Renal pelvis (tissue), 4 donors: Measurements from ENCODE around the gene TXNRD1. TPM values are rescaled to one million over a fixed set of nuclear protein-coding genes. Genes with fewer than 3 reads are reported as not detected.
"Not testable (repeated sequence)": the region's sequence is repeated elsewhere in the genome, so short reads cannot be mapped to it uniquely, and the experiment has no call there.

Experiments
- DNase-seq: peaks from one replicate; pipeline ENCODE4 v3.0.0-alpha.2; 2013
- polyA plus RNA-seq, 3 donors: library from polyadenylated mRNA; unstranded; fragments of 120-200 nt; gene quantifications; one replicate each; pipeline ENCODE4 v1.2.1, GENCODE V29; 2013; ENCODE audit not compliant: insufficient read length in 3 of 3

The TXNRD1 gene
- polyA plus RNA-seq, 3 donors: 60.2 to 61.5 (median 61.4) TPM

DNA sequence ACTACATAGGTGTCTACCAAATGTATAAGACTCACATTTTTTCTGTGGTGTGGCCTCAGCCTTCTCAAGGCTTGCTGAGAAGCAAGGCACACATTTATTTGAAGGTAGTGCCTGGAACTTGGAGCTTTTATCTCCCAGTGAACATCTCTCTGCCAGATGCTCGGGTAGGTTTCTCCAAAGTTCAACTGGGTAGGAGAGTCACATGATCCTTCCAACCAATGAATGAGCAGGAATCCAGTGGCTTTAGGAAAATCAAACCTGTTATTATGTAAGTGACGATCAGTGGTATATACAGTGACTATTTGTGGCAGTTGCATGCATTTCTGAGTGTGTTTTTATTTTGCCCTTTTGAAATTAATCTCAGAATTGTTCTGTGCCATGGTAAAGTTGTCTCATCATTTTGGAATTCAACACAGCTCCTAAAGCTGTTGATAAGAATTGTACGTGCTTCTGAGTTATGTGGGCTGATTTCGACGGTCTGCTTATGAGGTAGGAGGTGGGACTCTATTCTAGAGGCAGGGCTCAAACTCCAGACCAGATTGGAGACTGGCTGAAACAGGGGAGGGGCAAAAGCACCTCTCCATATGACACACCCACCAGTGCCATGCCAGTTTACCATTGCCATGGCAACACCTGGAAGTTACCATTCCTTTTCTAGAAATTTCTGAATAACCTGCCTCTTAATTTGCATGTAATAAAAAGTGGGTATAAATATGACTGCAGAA lies 145.6 kb downstream of the TXNRD1 start:
- no peak for DNase-seq

DNA sequence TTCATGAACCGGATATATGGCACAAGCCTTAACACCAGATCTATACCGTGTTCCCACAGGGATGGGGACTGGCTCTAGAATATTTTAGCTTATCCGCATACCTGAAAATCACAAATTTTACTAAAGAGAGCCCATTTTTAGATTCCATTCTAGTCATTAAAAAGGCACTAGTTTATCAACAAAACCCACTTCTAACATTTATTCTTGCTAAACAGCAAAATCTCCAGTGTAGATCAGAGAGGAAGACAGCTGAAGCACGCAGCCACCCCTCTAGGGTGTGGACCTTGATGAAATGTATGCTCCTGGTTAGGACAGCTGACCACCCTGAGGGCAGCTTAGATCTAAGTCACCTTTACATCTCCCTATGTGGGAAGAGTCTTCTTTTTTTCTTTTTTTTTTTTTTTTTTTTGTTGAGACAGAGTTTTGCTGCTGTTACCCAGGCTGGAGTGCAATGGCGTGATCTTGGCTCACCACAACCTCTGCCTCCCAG lies 150.4 kb downstream of the TXNRD1 start:
- DNase-seq: no peak

DNA sequence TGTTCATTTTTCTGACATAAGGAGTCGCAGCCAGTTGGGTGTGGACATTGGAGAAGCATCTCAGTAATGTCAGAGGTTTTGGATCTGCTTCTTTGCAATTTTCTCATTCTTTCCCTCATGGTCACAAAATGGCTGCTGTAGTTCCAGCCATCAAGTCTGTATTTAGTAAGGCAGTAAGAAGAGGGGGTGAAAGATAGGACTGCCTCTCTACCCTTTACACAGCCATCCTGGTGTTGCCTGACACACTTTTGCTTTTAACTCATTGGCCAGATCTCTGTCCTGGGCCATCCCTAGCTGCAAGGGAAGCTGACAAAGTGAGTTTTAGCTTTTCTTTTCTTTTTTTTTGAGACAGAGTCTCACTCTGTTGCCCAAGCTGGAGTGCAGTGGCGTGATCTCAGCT lies 154.1 kb downstream of the TXNRD1 start:
- no peak for DNase-seq

DNA sequence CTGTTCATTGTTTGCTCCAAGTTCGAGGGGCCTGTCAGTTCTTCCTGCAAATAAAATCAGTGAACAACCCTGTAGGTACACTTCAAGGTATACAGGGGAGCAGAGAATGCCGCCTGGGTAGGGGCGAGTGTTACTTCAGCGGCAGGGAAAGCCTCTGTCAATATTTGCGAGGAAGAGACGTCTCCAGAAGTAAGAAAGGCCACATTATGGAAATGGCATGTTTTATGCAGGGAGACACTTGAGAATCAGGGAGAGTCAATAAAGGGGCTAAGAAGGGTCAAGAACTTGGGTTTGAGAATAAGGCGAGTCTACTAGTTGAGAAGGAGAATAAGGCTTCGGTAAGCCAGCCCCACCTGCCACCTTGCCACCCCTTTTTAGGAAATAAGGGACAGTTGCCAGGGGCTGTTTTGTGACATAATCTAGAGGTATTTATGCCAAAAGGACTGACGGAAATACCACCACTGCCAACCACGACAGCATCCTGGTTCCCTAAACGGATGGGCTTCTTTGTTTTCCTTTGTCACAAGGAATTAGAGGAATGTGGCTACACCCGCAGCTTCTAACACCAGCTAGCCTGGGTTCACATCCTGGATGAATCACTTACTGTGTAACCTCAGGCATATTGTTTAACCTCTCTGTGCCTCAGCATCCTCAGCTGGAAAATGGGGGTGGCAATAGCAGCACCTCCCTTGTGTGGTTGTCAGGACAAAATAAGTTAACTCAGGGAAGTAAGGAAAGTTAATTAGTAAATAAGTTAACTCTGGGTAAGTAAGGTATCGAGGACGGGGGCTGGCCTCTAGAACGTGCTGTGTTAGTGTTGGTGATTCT lies 155.7 kb downstream of the TXNRD1 start:
- DNase-seq: no peak

DNA sequence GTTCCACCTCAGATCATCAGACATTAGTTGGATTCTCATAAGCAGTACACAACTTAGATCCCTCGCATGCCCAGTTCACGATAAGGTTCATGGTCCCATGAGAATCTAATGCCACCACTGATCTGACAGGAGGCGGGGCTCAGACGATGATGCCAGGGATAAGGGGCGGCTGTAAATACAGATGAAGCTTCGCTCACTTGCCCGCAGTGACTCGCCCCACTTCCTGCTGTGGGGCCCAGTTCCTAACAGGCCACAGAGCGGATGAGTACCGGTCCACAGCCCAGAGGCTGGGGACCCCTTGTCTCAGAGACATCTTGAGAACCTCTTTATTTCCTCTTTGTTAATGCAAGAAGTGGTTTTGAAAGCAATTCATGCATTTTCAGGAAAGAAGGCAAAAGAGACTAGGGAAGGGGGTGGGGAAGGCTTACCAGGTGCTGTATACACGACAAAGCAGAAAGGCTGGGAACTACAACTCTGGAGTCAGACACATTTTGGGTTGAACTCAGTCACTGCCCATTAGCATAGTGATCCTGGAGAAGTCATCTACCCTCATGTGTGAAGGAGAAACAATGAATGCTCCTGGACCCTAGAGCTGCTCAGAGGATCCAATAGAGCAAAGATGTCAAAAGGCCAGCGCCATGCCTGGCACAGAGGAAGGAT lies 156.6 kb downstream of the TXNRD1 start:
- DNase-seq: no peak

DNA sequence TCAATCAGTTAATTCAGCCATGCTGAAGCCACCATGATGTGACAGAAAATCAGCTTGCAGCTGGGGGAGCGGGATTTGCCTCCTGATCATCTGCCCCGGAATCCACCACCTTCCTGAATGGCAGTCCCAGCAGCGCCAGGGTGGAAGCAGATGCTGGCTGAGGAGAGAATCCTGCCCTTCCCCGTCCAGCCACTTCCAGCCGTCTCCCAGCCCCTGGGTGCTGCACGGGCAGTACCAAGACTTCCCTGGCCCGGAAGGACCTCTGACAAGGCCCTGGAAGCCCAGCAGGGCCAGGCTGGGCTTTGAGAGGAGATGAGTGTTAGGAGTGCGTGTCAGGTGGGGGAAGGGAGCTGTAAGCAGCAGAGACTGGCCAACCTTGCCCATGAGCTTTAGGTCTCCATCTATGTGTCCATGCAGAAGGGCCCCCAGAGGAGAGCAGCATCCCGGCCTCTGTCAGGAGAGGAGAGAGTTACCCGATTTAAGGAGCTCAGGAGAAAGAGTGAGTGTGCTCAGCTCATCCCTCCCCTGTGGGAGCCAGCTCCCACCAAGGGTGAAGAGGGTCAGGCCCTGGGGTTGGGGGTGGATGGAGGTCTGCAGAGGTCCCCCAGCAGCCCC lies 157.2 kb downstream of the TXNRD1 start:
- no peak for DNase-seq

DNA sequence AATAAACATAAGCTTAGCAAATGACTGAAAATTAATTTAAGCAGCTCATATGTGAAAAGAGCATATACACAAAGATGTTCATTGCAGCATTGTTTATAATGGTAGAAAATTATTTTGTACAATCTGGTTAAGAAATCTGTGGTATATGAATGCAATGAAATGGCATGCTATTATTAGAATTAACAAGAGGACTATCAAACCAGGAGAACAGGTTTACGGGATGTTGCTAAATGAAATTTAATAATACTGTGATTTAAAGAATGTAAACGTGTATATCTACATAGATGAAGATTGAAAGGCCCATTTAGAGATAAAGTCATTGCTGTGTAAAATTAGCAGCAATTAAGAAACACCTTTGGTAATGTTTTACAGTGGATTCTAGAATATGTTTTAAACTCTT lies 158.5 kb downstream of the TXNRD1 start:
- no peak for DNase-seq

DNA sequence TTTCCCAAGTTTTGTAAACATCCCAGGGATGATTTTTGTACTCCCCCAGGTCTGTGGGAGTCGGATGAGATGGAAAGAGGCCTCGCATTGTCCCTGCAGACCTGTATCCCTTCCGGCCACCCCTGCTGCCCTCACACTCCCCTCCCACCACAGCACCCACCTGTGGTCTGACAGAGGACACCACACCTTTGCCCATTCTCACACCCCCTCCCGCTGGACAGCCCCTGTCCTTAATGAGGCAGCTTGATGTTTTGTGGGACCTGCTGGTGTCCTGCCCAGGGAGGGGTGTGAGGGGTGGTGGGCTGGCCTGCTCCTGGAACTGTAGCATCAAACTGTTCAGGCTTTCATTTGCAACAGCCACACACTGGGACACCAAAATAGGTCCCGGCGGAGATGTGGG lies 159.2 kb downstream of the TXNRD1 start:
- DNase-seq: no peak

DNA sequence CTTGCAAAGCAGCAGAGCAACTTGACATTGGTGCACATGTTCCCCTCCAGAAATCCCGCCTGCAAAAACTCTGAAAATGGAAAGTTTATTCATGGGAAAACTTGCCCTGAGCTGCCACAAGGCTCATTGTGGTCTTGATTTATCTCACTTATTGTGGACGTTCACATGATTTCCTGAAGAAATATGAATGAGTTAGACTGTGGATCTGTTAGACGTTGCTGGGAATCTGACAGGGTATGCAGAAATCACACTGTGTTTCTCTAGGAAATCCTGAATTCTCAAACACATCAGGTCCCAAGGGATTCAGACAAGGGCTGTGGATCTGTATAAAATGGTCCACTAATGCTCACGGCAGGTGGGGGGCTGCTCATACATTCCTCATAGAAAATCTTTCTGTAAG lies 160.2 kb downstream of the TXNRD1 start:
- no peak for DNase-seq

DNA sequence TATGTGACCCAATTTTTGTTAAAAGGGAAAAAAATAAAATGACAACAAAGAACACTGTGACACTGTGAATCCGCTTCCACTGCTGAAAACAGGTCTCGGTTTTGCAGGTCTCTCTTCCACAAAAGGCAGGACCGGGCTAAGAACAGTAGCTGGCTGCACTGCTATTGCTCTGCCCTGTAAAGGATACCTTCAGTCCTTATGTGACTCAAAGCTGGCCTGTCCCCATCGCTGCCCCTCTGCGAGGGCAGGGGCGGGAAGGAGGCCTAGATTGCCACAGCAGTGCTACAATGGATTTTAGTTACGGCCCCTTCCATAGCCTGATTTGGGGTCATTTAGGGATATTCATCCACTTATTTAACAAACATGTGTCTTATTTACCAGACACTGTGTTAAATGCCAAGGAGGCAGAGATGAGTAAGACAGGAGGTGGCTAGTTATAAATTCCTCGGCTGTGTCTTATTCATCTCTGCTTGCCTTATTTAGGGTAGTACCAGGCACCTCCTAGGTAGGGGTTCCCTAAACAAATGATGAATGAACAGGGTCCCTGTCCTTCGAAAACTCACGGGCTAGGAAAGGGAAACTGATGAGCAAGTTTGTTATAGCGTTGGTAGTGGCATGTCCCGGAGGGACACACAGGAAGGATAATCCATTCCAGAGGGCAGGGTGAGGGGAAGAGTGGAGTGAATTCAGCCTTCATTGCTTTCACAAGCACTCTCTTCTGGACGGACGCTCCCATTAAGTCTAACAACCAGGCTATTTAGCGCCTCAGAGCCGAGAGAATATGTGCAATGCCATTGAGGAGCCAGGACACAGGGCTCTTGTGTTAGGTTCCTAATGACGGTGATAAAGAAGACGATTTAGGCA lies 161.3 kb downstream of the TXNRD1 start:
- DNase-seq: no peak

DNA sequence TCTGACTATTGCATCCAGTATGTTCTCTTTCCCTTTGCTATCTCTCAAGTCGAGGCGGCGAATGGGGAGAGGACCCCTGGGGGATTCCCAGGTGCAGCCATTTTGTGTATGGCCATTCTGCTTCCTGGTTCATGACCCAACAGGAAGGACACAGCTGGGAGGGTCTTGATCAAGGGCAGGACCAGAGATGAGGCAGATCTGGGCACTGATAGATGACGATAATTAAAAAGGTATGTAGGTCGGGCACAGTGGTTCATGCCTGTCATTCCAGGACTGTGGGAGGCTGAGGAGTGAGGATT lies 161.9 kb downstream of the TXNRD1 start:
- DNase-seq: no peak

DNA sequence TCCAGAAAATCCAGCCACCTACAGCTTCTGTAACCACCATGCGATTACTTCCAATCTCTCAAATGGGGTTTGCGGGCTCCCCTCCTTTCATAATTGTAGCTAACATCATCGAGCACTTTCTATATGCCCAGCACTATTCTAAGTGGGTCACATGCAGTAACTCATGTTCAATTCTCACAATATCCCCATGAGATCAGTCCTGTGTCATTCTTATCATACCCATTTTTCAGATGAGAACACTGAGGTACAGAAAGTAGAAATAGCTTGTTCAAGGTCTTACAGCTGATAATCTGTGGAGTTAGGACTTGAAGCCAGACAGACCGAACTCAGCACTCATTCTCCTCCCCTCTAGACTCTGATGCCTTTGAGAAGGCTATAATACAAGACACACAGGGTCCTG lies 162.8 kb downstream of the TXNRD1 start:
- DNase-seq: no peak

DNA sequence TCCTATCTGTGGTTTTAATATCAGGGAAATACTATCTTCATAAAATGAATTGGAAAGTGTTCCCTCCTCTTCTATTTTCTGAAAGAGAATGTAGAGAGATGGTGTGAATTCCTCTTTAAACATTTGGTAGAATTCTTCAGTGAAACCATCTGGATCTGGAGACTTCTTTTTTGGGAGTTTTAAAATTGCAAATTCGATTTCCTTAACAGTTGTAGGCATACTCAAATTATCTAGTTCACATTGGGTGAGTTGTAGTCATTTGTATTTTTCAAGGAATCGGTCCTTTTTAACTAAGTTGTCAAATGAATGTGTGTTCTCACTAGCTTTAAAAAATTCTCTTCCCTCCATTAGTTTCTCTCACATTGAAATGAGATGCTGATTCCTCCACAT lies 165.8 kb downstream of the TXNRD1 start:
- DNase-seq: no peak

DNA sequence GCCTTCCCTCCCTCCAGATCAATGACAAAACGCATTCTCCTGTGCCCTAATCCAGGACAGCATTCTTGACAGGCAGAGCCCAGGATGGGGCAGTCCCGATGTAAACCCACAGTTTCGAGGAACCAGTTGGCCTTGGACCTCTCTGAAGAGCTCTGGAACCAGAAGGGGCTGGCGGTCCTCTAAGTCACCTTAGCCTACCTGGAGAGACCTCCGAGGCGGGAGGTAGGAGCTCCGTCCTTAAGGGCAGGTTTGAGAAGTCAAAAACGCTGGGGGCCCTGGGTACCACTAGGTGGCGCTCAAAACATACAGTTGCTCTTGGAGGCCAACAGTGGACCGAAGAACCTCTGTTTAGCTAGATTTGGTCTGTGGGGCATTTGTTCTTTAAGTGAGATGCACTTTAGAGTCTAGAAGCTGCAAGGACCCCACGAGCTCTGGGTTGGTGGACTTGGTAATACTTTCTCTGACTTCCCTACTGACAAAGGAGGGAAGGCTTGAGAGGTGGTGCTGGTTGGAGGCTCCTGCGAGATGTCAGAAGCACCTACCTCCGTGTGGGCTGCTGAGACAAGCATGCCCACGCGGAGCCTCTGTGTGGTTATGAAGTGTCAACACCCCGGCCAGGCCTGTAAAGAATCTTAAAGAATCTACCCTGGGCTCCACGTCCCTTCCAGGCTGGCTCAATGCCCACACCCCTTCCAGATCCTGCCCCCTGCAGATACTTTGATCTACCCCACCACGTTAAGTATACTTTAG lies 166.3 kb downstream of the TXNRD1 start:
- DNase-seq: peak; percentile 80

DNA sequence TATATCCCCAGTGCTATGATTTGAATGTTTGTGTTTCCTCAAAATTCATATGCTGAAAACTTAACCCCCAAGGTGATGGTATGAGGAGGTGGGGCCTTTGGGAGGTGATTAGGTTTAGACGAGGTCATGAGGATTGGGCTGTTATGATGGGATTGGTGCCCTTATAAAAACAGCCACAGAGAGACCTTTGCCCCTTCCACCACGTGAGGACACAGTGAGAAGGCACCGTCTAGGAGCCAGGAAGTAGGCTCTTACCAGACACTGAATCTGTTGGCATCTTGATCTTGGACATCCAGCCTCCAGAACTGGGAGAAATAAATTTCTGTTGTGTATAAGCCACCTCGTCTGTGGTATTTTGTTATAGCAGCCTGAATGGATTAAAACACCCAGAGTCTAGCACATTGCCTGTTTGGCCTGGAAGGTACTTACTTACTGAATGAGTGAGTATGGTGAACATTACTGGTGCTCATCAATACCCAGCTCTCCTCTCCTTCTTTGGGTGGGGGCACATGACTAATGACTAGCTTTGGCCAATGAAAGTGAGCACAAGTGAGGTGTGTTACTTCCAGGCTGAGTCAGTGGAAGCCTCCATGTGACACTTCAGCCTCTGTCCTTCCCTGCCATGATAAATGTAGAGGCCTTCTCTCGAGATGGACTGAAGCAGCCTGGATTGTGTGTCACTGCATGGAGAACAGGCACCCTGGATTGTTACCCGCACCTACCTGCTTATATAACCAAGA lies 168.7 kb downstream of the TXNRD1 start:
- DNase-seq: no peak

DNA sequence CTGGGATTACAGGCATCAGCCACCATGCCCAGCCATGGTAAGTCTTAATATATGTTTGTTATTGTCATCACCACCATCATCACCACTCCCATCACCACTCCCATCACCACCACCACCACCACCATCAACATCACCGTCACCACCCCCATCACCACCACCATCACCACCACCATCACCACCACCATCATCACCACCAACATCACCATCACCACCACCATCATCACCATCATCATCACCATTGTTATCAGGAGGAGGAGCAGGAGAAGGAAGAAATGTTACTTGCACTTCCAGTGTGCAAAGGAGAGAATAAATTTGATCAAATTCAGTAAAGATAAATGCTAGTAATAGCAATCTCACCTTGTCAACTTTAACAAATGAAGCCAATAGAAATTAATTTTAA lies 169.9 kb downstream of the TXNRD1 start:
- no peak for DNase-seq

DNA sequence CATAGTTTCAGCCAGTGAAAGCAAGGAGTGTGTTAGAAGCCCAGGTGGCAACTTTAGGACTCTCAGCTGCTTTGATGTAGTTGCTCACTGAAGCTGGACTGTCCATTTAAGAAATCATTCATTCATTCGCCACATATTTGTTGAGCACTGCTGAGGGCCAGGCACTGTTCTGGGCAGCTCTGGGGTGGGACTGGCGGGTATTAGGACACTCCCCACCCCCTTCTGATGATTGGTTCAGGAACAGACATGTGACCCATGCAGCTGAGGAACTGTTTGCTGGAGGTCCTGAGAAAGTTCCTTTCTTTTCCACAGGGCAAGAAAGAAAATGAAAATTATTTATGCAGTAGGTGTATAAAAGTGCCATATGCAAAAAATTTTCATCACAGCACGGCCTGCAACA lies 170.9 kb downstream of the TXNRD1 start:
- DNase-seq: no peak

DNA sequence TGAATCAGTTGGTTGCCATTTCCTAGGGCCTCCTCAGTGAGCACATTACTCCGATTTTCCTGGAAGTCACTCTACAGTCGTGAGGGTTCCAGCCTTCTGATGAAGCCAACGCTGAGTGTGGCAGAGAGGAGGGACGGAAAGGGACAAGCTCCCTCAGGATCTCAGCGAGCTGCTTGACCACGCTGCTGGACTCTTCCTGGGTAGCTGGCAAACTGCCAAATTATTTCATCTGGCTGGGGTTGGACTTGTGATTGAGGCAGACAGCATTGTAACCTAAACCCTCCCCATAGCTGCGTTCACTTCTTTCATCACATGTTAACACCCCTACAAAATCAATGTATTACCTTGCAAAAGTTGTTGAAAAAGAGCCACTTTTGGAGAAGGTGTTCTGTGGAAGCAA lies 171.6 kb downstream of the TXNRD1 start:
- no peak for DNase-seq

DNA sequence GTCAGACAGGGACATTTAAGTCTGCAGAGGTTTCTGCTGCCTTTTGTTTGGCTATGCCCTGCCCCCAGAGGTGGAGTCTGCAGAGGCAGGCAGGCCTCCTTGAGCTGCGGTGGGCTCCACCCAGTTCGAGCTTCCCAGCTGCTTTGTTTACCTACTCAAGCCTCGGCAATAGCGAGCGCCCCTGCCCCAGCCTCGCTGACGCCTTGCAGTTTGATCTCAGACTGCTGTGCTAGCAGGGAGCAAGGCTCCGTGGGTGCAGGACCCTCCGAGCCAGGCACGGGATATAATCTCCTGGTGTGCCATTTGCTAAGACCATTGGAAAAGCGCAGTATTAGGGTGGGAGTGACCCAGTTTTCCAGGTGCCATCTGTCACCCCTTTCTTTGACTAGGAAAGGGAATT lies 178.5 kb downstream of the TXNRD1 start:
- DNase-seq: not testable (repeated sequence)
